ENCODE results near the gene KRT6B.
"Not testable (repeated sequence)": the region's sequence is repeated elsewhere in the genome, so short reads cannot be mapped to it uniquely, and the experiment has no call there.

Gene KRT6B

DNA sequence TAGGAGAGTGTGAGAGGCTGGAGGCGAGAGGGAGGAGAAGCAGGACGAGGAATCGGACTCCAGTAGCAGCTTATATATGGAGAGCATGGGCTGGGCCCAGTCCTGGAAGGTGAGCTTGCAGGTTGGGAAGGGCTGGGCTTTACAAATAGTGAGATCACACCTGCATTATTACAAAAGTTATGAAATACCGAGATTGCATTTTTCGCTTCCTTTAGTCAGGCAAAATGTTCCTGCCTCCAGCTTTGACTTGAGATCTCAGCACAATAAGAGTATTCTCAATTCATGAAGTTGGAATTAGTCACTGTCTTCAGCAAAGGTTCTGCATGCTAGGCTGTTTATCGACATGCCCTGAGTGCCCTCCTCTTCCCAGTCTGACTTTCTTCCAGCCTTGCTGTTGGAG is at the start of gene KRT6B:
Gene KRT6B, minus strand, starts transcription at position 46 of the 400 bp plus-strand sequence. CDS start 68 bp downstream, outside the sequence.
- no peak for DNase-seq

DNA sequence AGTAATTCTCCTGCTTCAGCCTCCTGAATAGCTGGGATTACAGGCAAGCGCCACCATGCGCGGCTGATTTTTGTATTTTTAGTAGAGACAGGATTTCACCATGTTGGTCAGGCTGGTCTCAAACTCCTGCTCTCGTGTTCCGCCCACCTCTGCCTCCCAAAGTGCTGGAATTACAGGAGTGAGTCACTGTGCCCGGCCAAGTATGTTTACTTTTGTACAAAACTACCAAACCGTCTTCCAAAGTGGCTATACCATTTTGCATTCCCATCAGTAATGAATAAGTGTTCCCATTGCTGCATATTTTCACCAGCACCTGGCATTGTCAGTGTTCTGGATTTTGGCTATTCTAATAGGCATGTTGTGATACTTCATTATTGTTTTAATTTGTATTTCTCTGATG is 49.5 kb upstream of the KRT6B start:
- DNase-seq: no peak

DNA sequence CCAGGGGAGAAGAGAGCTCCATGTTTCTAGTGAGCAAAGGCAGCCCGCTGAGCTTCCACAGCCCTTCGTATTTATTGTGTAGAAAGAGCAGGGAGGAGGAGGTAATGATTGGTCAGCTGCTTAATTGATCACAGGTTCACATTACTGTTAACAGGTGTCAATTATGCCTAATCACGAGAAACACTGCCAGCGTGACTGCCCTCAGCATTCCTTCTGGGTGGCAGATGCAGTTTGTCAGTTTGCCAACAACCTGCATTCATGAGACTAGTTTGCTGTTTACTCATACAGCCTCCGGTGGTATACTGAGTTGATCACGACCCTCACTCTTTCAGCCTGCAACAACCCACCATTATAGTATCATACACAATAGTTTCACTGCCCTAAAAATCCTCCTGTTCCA is 48.6 kb upstream of the KRT6B start:
- not testable (repeated sequence) for DNase-seq

DNA sequence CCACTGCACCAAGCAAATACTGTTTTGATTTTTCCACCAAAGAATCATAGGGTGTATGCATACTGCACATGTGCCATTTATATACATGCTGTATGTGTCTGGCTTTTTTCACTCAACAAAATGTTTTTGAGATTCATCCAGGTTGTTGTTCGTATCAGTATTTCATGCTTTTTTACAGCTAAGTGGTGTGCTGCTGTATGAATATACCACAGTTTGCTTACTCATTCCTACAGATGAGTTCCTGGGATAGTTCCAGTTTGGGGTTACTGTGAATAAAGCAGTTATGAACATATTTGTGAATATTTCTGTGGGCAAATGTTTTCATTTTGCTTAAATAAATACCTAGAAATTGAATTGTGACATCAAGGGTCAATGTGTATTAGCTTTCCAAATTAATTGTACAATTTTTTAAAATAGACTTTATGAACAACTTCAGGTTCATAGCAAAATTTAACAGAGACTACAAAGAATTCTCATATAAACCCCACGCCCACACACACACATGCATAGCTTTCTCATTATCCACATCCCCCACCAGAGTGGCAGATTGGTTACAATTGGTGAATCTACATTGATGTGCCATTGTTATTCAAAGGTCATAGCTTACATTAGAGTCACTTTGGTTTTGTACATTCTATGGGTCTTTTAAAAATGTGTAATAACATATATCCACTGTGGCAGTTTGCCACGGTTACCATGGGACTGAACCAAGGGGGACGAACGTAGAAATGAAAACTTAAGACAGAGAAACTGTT is 48.0 kb upstream of the KRT6B start:
- DNase-seq: no peak

DNA sequence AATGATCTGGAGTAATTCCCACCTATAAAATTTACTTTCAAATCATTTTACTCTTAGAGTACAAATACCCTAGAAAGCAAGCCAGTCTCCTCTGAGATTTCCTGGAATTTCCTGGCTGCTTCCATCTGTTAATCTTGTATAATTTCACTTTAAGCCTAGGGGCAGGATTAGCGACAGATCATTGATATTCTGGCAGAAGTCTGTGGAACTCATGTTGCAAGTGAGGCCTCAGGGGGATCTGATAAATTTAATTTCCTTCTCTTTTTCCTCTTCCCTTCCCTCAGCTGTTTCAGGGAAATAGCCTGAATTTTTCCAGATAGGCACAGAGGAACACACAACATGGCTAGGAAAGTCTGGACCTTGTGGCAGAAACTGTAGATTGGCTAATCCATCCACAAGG is 47.0 kb upstream of the KRT6B start:
- no peak for DNase-seq

DNA sequence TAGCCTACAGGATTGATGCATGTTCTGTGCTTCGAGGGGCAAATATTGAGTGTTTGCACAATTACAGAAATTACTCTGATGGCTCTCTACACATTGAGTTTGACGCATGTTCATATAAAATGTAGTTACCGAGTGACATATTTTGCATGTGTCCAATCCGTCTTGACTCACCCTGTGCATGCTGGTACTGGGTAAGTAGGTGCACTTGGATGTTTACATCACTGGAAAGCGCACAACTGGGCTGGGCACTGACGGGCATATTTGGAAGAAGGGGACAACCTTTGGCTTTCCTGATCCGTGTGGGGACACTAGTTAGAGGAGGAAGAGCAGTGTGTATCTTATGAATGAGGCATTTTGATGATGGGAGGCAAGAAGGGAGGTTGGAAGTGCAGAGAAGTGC is 46.0 kb upstream of the KRT6B start:
- no peak for DNase-seq

DNA sequence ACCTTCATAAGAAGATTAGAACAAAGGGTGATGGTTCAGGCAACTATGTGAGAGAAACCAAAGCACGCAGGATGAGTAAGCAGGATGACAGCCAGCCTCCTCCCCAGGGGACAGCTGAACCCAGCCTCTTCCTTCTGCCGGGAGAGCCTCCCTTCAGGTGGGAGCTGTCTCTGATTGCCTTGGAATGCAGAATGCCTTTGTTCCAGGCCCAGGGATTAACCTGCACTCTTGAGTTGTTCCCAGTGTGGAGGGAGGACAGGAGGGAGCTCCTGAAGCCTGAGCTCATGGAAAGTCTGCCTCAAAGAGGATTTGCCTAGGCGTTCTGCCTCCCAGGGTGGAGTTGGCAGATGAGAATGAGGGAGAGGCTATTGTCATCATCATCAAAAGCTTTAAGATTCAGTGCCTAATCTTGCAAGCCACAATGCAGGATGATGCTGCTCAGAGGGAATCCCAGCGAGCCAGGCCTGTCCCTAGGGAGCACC is 44.7 kb upstream of the KRT6B start:
- DNase-seq: no peak

DNA sequence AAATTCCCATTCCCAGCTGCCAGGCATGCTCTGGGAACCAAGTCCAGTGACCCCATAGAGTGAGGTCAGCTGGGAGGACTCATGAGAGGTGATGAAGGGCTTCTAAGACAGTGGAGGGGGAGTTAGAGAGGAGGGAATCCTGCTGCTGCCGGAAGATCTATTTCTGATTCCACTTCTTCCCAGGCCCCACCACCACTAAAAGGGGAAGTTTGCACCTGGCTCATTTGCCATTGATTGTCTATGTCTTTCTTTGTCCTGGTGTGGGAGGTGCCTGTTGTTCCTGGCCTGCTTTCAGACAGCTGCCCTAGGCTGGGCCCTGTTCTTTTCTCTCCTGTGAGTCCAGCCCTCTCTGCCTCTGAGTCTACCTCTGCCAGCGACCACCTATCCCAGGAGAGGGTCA is 44.1 kb upstream of the KRT6B start:
- DNase-seq: no peak

DNA sequence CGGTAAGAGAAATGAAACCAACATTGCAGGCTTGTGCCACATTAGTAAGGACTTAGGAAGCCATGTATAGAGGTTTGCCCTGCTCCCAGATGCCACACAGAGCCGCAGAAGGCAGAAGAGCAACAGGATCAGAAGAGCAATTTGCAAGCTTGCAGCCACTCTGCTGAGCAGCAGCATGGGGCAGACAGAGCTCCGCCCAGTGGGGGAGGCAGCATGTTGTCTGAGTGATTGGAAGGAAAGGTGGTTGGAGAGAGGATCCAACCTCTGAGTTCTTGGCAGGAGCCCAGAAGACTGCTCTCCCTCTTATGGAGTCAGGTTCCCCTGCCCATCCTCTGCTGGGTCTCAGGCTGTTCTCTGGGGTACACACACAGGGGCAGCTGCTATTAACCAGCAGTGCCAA is 43.4 kb upstream of the KRT6B start:
- no peak for DNase-seq

DNA sequence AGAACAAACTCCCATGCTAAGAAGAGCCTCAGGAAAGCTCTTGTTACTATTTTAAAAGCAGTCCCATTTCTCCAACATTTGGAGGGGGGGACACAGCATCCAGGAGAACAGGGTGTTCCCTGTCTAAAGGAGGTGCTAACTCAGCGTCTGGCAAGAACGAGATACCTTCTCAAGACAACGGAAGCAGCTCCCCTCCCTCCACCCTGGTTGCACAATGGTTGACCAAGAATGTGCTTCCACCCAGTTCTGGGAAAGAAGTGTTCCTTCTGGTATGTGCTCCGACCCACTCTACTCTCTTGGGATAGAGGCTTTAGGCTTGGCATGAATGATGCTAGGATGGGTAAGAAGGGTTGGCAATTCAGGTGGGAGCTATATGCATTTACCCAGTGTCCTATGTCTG is 42.6 kb upstream of the KRT6B start:
- DNase-seq: no peak

DNA sequence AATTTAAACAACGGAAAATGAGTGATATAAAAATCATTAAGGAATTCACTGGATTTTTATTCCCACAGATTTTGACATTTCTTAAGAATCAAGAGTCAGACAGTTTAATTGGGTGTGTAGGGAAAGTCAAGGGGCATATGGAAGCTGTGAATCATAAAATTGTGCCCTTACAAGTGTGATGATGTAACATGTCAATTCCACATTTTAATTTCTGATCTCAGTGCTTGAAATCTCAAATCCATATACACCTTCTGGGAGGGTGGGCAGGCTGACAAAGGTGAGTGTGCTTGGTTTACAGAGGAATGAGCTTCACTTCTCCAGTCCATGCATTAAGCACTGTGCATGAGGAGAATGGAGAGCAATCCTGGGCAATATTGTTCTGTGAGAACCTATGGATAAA is 42.2 kb upstream of the KRT6B start:
- no peak for DNase-seq

DNA sequence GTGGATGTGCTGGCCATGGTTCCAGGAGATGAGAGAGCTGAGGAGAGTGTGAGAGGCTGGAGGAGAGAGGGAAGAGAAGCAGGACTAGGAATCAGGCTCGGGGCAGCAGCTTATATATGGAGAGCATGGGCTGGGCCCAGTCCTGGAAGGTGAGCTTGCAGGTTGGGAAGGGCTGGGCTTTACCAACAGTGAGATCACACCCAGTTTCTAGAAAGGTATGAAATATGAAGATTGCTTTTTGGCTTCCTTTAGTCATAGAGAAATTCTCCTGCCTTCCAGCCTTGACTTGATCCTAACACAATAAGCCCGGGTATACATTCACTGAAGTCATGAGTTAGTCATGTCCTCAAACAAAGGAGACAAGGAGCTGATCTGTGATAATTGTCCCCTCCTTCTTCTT is 41.2 kb upstream of the KRT6B start, which contains the start of gene KRT6A:
Gene KRT6A, minus strand, starts transcription at position 86 of the 400 bp plus-strand sequence. Its CDS starts 69 bp downstream, at position 17.
- DNase-seq: no peak

DNA sequence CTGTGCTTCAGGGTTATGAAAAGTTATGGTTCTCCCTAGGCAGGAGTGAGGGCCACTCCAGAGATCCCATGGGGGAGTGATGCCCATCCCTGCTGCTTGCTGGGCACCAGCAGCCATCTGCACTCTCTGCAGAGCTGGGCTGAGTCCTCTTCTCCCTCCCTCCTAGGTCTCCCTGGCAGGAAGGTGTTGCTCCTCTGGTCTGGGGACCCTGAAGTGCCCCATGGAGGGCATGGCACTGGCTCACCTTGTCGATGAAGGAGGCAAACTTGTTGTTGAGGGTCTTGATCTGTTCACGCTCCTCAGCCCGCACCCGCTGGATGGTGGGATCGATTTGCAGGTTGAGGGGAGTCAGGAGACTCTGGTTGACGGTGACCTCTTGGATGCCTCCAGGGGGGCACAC is 40.5 kb upstream of the KRT6B start:
- DNase-seq: not testable (repeated sequence)

DNA sequence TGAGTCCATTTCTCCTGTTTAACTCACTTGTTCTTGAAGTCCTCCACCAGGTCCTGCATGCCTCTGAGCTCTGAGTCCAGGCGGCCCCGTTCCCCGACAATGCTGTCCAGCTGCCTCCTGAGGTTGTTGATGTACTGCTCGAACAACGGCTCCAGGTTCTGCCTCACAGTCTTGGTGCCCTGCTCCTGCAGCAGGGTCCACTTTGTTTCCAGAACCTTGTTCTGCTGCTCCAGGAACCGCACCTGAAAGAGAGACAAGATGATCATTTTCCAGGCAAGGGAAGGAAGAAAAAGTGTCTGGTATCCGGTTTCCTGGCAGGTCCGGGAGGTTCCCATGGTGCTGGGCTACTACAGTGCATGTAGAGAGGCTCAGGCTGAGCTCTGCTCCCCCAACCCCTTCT is 39.5 kb upstream of the KRT6B start:
- not testable (repeated sequence) for DNase-seq

DNA sequence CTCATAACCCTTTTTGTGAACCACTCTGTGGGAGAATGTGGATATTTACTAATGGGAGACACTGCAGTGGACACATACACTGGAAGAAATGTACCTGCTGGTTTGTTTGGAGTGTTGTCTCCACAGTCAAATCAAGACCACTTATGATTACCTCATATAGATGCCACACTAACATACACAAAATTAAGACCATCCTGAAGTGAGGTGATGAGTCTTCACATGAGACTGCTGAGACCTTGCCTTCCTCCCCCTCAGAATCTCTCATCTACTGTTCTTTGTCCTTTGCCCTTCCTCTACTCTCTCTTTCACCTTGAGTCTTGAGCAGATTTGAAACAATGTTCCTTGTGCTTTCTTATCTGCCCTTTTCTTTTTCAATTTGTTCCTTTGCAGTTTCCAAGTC is 36.8 kb upstream of the KRT6B start:
- DNase-seq: no peak

DNA sequence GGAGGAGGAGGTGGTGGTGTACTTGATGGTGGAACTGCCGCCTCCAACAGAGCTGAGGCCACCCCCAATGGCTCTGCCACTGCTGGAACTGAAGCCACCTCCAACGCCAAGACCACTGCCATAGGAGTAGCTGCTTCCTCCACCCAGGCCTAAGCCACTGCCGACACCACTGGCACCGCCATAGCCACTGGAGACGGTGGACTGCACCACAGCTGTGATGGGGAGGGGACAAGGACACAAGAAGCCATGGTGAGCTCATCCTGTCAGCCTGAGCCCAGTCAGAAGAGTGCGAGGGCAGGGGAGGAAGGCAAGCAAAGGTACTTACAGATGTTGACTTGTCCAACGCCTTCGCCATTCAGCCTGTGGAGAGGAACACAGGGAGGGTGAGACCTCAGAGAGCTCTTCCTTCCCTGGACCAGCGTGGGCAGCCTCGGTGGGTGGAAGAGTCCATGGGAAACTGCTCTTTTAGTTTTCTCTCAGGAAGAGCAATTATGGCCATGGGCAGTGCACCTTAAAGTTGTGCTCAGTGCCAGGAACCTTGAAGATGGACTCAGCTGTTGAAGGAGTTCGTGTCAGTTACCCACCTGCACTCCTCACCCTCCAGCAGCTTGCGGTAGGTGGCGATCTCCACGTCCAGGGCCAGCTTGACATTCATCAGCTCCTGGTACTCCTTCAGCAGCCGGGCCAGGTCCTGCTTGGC is 35.9 kb upstream of the KRT6B start:
- not testable (repeated sequence) for DNase-seq

DNA sequence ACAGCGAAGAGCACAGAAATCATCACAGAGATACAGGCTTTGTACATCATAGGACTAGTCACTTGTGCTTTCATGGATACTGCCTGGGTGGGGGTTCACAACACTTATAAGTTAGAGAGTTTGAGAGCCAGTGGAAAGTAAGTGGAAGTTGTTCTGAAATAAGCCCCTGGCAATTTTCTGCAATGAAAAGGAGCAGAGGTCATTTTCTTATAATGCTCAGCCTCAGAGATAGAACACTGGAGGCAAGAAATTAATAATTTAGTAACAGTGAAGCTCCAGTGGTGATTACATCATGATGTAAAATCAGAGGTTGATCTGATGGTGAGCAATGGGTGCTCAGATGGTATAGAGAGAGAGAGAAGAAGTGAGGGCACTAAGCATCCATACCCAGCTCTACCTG is 35.3 kb upstream of the KRT6B start:
- DNase-seq: no peak

DNA sequence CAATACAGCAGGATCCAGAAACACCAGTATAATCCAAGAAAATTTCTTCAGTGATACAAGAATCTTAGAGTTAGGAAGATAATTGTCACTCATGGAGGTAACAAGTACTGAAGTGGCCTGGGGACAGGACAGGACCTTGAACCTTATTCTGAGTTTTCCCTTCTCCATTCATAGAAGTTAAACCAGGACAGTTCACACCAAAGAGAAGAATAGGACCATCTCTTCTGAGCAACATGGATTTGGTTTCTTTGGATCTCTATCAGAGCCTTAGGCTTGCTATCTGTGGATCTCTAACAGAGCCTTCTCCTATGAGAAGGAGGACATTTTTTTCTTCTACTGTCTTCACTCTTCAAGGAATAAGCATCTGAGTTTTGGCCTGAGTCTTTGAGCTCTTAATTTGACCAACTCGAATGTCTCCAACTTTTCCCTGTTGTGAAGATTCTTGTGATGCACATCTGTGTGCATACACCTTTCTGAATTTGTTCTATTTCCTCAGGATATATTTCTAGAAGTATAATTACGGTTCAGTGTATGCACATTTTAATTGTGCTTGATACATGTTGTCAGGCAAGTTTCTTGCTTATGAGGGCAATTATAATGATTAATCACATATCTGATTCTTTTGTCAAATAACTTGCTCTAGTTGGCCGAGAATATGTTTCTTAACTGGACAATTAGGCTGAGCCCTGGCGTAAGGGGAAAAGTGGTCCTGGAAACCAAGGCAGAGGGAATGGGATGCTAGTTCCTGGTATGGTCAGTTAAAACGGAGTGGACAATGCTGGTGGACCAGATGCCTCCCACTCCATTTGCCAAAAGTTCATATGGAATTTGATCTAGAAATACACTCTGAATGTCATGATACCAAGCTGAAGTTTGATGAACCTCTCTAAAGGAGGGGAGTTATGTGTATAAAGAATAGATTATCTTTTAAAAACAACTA is 34.5 kb upstream of the KRT6B start:
- DNase-seq: no peak

DNA sequence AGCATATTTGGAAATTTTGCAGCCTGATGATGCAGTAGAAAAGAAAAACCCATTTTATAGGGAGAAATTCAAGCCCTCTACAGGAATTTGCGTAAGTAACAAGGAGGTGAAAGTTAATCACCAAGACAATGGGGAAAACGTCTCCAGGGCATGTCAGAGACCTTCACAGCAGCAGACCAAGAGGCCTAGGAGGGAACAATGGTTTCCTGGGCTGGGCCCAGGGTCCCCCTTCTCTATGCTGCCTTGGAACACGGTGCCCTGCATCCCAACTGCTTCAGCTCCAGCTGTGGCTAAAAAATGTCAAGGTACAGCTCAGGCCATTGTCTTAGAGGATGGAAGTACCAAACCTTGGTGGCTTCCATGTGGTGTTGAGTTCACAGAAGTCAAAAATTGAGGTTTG is 28.1 kb upstream of the KRT6B start:
- no peak for DNase-seq

DNA sequence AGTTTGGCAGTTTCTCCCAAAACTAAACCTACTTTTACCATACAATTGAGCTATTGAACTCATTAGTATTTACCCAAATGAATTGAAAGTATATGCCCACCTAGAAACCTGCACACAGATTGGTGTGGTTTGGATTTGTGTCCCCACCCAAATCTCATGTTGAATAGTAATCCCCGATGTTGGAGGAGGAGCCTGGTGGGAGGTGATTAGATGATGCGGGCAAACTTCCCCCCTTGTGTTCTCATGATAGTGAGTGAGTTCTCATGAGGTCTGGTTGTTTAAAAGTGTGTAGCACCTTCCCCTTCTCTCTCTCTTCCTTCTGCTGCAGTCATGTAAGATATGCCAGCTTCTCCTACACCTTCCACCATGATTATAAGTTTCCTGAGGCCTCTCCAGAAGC is 25.7 kb upstream of the KRT6B start:
- DNase-seq: no peak

DNA sequence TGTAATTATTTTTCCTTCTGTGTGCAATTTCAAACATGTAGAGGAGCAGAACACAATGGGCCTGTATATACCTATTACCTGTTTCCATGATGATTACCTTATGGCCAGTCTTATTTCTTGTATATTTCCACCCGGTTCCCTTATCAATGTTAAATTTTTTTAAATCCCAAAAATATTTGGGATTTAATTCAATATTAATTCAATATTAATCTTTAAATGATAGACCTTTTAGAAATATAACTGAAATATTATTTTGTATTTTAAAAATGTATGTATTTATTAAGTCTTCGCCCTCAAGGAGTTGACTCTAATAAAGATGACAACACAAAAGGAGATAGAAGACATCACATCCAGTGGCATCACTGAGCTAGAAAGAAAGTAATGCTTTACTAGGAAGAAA is 22.3 kb upstream of the KRT6B start:
- no peak for DNase-seq

DNA sequence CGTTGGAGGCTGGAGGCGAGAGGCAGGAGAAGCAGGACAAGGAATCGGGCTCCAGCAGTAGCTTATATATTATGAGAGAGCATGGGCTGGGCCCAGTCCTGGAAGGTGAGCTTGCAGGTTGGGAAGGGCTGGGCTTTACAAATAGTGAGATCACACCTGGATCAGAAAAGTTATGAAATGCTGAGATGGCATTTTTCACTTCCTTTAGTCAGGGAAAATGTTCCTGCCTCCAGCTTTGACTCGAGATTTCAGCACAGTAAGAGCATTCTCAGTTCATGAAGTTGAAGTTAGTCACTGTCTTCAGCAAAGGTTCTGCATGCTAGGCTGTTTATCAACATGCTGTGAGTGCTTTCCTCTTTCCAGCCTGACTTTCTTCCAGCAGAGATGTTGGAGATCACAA is 21.8 kb upstream of the KRT6B start, which contains the start of gene KRT6C:
Gene KRT6C, minus strand, starts transcription at position 38 of the 400 bp plus-strand sequence. CDS start 68 bp downstream, outside the sequence.
- DNase-seq: no peak

DNA sequence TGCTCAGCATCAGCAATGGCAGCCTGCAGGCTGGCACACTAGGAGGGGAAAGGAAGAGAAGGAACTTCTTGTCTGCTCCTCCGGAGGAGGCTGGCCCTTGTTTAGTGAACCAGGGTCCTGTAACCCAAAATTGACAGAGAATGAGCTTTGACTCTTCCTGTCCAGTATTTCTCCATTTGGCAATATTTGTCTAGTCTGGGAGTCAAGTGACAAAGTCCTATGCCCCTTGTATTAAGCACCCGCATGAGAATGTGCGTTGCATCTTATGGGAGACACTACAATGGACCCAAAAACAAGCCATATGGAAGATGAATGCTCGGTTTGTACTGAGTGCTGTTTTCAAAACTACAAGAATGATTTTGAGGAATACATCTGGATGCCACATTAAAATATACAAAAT is 17.9 kb upstream of the KRT6B start:
- DNase-seq: no peak
